Hair follicle dermal papilla cell (primary cell): ENCODE results near the gene AP2S1. TPM values are rescaled to one million over a fixed set of nuclear protein-coding genes. Genes with fewer than 3 reads are reported as not detected.

Source experiments
- small RNA-seq: library from RNA; depleted of rRNA; stranded (forward); fragments of <200 nt; gene quantifications from one replicate; pipeline ENCODE3, GENCODE V24; 2012
- total RNA-seq: library from RNA; depleted of rRNA; stranded (reverse); fragments of >200 nt; gene quantifications from 2 replicates; pipeline ENCODE4 v1.2.3, GENCODE V29; 2012

Gene AP2S1
- total RNA-seq: 79.3 and 93.9 TPM in 2 replicates

GRCh38 chr19:46850228-46851203 is at the start of gene AP2S1:
AP2S1 (minus strand) TSS chr19:46850846; CDS start chr19:46850766, 80 bp downstream.

DNA sequence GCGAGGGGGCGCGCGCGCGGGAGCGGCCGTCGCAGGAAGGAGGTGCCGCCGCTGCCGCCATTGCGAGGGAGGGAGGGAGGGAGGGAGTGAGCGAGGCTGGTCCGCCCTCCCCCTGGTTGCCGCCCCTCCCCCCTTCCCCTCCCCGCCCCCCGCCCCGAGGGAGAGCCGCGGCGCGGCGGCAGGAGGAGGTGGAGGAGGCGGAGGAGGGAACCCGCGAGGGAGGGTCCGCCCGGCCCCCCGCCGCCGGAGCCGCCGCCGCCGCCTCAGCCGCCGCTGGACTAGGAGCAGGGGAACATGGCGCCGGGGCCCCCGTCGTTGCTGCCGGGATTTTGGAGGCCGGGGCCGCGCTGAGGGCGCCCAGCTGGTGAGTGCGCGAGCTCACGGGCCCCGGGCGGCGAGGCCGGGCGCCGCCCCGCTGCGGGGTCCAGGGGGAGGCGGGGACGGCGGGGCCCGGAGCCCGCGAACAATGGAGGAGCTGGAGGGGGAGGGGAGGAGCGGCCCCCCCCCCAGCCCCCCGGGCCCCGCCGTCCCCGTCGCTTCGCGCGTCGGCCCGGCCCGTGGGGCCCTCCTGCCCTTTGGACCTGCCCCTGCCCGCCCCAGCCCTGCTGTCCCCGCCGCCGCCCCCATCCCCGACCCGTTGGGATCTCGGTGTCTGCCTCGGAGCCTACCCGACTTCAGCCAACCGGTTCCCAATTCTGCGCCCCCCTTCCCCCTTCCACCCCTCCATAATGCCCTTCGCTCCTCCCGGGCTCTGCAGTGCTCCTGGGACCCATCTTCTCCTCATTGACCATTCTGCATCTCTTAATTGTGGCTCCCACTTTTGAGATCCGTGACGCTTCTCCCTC is 10.4 kb upstream of the AP2S1 start, which contains the start of gene ARHGAP35:
Gene ARHGAP35 (plus strand): TSS at position 152 of the 845 bp plus-strand sequence. CDS start 57,679 bp downstream, outside the sequence.

GRCh38 chr19:46788262-46788967 is 62.2 kb downstream of the AP2S1 start, which contains the start of gene SLC1A5:
SLC1A5 (minus strand) TSS chr19:46788594; CDS start chr19:46787965, 629 bp downstream.

Small RNA genes lying within 50 kb of the gene (small RNA-seq; reads per million reads assigned to genes)
- gene AC008622.3: not detected
- gene HNRNPMP2: not detected

Other genes with a start within 250 kb of the AP2S1 start
- 195 and 218 TPM in 2 replicates for gene CALM3, start 249.5 kb downstream of the AP2S1 start, total RNA-seq
- 6.7 and 11.8 TPM in 2 replicates for gene PTGIR, start 225.8 kb downstream of the AP2S1 start, total RNA-seq
- not detected in 2 replicates for gene GNG8, start 214.6 kb downstream of the AP2S1 start, total RNA-seq
- gene DACT3, start 189.7 kb downstream of the AP2S1 start, total RNA-seq: 9.7 and 10.7 TPM in 2 replicates
- gene PRKD2, start 133.7 kb downstream of the AP2S1 start, total RNA-seq: 12.2 and 12.6 TPM in 2 replicates
- 29.5 TPM in 2 replicates for gene FKRP, start 104.8 kb downstream of the AP2S1 start, total RNA-seq
- gene STRN4, start 104.4 kb downstream of the AP2S1 start, total RNA-seq: 83.5 and 94.1 TPM in 2 replicates
- 250 and 297 TPM in 2 replicates for gene SLC1A5, start 62.3 kb downstream of the AP2S1 start, total RNA-seq
- gene ARHGAP35, start 10.2 kb upstream of the AP2S1 start, total RNA-seq: 59.6 and 66.0 TPM in 2 replicates
- gene NPAS1, start 169.0 kb upstream of the AP2S1 start, total RNA-seq: 0.16 and 0.61 TPM in 2 replicates
- gene TMEM160, start 197.8 kb upstream of the AP2S1 start, total RNA-seq: 8.3 and 21.4 TPM in 2 replicates